ENCODE measurements around the gene ADORA2A.

DNA sequence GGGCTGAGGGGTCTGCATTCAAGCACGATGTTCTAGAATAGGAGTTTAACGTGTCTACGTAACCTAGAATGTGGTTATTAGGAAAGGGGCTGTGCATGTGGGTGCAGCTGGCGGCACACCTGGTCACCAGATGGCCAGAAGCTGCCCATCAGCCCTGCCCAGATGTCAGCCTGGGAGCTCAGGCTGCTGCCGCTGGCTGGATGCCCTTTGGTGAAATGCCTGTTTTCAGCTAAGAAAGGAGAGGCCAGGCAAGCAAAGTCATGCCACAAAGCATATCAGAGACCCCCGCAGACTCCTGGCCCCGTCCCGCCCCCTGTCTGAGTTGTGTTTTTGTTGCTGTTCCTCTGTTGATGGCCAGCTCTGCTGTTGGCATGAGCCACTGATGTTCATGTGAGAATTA, 11.3 kb upstream of the ADORA2A start:
- no peak for TF ChIP-seq POLR2A (IDR thresholded peaks at IDR 0.05)
- TF ChIP-seq, protein P1, sequence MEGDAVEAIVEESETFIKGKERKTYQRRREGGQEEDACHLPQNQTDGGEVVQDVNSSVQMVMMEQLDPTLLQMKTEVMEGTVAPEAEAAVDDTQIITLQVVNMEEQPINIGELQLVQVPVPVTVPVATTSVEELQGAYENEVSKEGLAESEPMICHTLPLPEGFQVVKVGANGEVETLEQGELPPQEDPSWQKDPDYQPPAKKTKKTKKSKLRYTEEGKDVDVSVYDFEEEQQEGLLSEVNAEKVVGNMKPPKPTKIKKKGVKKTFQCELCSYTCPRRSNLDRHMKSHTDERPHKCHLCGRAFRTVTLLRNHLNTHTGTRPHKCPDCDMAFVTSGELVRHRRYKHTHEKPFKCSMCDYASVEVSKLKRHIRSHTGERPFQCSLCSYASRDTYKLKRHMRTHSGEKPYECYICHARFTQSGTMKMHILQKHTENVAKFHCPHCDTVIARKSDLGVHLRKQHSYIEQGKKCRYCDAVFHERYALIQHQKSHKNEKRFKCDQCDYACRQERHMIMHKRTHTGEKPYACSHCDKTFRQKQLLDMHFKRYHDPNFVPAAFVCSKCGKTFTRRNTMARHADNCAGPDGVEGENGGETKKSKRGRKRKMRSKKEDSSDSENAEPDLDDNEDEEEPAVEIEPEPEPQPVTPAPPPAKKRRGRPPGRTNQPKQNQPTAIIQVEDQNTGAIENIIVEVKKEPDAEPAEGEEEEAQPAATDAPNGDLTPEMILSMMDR (IDR thresholded peaks at IDR 0.05) = no peak
